K562 (cell line): ENCODE results near the gene RCC2. TPM values are rescaled to one million over a fixed set of nuclear protein-coding genes. Genes with fewer than 3 reads are reported as not detected.
A peak's percentile ranks its signal among the peaks of the same experiment; 100 is the strongest.

Source experiments
- CTBP1 ChIP-seq: fragments of 450-650 bp; IDR thresholded peaks from 2 replicates; pipeline ENCODE4 v1.6.1; 2016; ENCODE audit warnings: borderline replicate concordance
- L3MBTL2 ChIP-seq: fragments of 450-650 bp; IDR thresholded peaks from 2 replicates; pipeline ENCODE4 v1.6.1; 2016; ENCODE audit warnings: mild to moderate bottlenecking, moderate library complexity
- NCOR1 ChIP-seq: fragments of 450-650 bp; IDR thresholded peaks from 2 replicates; pipeline ENCODE4 v1.6.1; 2016; ENCODE audit warnings: mild to moderate bottlenecking, moderate library complexity
- polyA plus RNA-seq, 8 experiments: library from polyadenylated mRNA; depleted of rRNA in 4 of 8; stranded (reverse) in 5 of 8; unstranded in 3 of 8; fragments of >200 nt; fragmentation: Nextera tagmentation in 2 of 8; fragmentation: Illumina TruSeq in 1 of 8; extraction: Ambion mirVana in 2 of 8; extraction: Trizol in 1 of 8; gene quantifications; 2 replicates each; pipeline versions ENCODE4 v1.2.1 to v1.2.3, GENCODE V29; 2011 to 2014; ENCODE audit warnings: inconsistent platforms in 1 of 8, missing spikeins in 1 of 8
- total RNA-seq, 7 experiments: library from RNA; depleted of rRNA in 6 of 7; stranded (reverse); fragments of >200 nt in 6 of 7; fragmentation: Illumina TruSeq in 2 of 7; extraction: Trizol in 2 of 7; gene quantifications; 2 replicates each; pipeline versions ENCODE4 v1.2.1 to v1.2.3, GENCODE V29; 2011 to 2021; ENCODE audit warnings: low replicate concordance in 1 of 7
- TF ChIP-seq, protein P1 (sequence below): fragments of 450-650 bp; IDR thresholded peaks from 2 replicates; pipeline ENCODE4 v1.6.1; 2017; ENCODE audit warnings: antibody characterized with exemption, mild to moderate bottlenecking
- TF ChIP-seq, protein P2 (sequence below): fragments of 200-800 bp; sonication (Bioruptor generic); IDR thresholded peaks from 2 replicates; pipeline ENCODE4 v1.6.1; 2017; ENCODE audit warnings: missing genetic modification characterization, missing compliant biosample characterization

The RCC2 gene
- total and polyA plus RNA-seq, 9 of the 15 experiments (the other 6 are each of a cell fraction or from before 2014, with no cell fraction given): 31.8 to 292 (median 116) TPM

DNA sequence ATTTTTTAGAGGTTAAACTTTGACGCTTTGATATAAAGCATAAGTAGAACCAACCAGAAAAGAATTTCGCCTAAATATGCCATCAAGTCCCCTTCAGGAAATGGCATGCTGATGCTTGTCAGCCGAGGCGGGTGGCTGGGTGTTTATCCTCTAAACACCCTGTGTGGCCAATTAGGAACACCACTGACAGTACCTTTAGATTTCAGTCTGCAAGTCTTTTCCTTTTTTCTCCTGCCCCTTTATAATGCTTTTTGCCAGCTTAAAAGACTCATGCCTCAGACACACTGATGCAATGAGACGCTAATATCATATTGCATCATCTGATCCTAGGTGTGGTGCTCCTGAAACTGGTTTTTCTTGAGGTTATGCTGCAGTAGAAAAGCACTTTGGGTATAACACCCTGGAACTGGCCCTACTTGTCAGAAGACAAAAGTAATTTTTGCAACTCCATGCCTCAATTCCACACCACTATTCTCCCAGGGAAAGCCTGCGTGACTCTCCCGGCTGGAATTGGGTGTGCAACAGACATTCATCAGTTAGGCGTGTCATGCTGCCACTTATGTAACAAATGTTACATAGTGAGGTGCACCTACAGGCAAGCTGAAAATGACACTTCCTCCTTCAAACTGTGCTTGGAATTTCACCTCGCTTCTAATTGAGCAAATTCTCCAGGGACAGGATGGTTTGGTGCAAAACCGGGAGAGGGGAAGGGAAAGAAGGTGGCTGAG is 2.0 kb upstream of the RCC2 start (continued):
- TF ChIP-seq, protein P1, sequence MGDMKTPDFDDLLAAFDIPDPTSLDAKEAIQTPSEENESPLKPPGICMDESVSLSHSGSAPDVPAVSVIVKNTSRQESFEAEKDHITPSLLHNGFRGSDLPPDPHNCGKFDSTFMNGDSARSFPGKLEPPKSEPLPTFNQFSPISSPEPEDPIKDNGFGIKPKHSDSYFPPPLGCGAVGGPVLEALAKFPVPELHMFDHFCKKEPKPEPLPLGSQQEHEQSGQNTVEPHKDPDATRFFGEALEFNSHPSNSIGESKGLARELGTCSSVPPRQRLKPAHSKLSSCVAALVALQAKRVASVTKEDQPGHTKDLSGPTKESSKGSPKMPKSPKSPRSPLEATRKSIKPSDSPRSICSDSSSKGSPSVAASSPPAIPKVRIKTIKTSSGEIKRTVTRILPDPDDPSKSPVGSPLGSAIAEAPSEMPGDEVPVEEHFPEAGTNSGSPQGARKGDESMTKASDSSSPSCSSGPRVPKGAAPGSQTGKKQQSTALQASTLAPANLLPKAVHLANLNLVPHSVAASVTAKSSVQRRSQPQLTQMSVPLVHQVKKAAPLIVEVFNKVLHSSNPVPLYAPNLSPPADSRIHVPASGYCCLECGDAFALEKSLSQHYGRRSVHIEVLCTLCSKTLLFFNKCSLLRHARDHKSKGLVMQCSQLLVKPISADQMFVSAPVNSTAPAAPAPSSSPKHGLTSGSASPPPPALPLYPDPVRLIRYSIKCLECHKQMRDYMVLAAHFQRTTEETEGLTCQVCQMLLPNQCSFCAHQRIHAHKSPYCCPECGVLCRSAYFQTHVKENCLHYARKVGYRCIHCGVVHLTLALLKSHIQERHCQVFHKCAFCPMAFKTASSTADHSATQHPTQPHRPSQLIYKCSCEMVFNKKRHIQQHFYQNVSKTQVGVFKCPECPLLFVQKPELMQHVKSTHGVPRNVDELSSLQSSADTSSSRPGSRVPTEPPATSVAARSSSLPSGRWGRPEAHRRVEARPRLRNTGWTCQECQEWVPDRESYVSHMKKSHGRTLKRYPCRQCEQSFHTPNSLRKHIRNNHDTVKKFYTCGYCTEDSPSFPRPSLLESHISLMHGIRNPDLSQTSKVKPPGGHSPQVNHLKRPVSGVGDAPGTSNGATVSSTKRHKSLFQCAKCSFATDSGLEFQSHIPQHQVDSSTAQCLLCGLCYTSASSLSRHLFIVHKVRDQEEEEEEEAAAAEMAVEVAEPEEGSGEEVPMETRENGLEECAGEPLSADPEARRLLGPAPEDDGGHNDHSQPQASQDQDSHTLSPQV: peak; percentile 77
- peak; percentile 80 for TF ChIP-seq CTBP1
- TF ChIP-seq, protein P2, sequence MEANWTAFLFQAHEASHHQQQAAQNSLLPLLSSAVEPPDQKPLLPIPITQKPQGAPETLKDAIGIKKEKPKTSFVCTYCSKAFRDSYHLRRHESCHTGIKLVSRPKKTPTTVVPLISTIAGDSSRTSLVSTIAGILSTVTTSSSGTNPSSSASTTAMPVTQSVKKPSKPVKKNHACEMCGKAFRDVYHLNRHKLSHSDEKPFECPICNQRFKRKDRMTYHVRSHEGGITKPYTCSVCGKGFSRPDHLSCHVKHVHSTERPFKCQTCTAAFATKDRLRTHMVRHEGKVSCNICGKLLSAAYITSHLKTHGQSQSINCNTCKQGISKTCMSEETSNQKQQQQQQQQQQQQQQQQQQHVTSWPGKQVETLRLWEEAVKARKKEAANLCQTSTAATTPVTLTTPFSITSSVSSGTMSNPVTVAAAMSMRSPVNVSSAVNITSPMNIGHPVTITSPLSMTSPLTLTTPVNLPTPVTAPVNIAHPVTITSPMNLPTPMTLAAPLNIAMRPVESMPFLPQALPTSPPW (CRISPR knock-in tag): no peak
- TF ChIP-seq L3MBTL2: peak; percentile 85
- TF ChIP-seq NCOR1: no peak; the same call in 1 of the 2 replicates
